Measurements from ENCODE around the gene TTLL5. TPM values are rescaled to one million over a fixed set of nuclear protein-coding genes. Genes with fewer than 3 reads are reported as not detected.
A peak's percentile ranks its signal among the peaks of the same experiment; 100 is the strongest.

TTLL5 gene
- total RNA-seq, 1 experiment from 2014 or later, result 35.7 TPM

GRCh38 chr14:76002383-76002782, 341.3 kb downstream of the TTLL5 start:
- WGBS (ENCODE audit: extremely low coverage, insufficient read length, low lambda C conversion rate), result no CpG with 5 or more reads among the region's 1 CpG
- no peak for DNase-seq

More at GRCh38 chr14:76002383-76002782, 341.3 kb downstream of the TTLL5 start:
- Histone ChIP-seq H3K56ac (ENCODE audit: insufficient read length, low read depth, low read length) (no peak overlapping the region), H3K4me2 (ENCODE audit: insufficient read depth, insufficient read length, low read length) (no peak overlapping the region), H2AFZ (ENCODE audit: low read length) (no peak overlapping the region), H3K4ac (ENCODE audit: low read depth, low read length) (no peak overlapping the region), H2BK120ac (ENCODE audit: low read depth, low read length, poor library complexity, severe bottlenecking) (no peak overlapping the region), H2BK12ac (ENCODE audit: insufficient read length, low read depth, low read length) (no peak overlapping the region), H3K4me1 (ENCODE audit: insufficient read depth, low read length) (no peaks in the 10 kb centered on the region), H3K23me2 (ENCODE audit: insufficient read length, low read depth, low read length, poor library complexity, severe bottlenecking) (no peaks in the 10 kb centered on the region), H3K27ac (ENCODE audit: insufficient read length, low read depth, low read length) (no peak overlapping the region), H4K5ac (ENCODE audit: insufficient read length, low read depth, low read length) (peak overlapping the region; percentile 53), H4K91ac (ENCODE audit: insufficient read length, low read depth, low read length) (no peak overlapping the region), H3K9me3 (ENCODE audit: control insufficient read depth, low read depth, low read length) (no peaks in the 10 kb centered on the region), H3K18ac (ENCODE audit: insufficient read length, low read depth, low read length) (no peak overlapping the region), H4K8ac (replicated peaks; ENCODE audit: insufficient read length, low read depth, low read length) (no peak overlapping the region), H3K14ac (ENCODE audit: insufficient read depth, low read length) (no peak overlapping the region), H2BK15ac (ENCODE audit: low read depth, low read length) (no peak overlapping the region), H2BK20ac (ENCODE audit: low read depth, low read length, poor library complexity, severe bottlenecking) (no peak overlapping the region), H2BK5ac (ENCODE audit: insufficient read length, low read length) (no peak overlapping the region), H3T11ph (ENCODE audit: low read length) (no peak overlapping the region), H2AK5ac (ENCODE audit: insufficient read length, low read length) (no peak overlapping the region), H3K9ac (ENCODE audit: extremely low read depth, insufficient read length, low read length) (no peak overlapping the region), H3K79me1 (ENCODE audit: insufficient read depth, low read depth, low read length, poor library complexity, severe bottlenecking) (no peaks in the 10 kb centered on the region), H3K79me2 (ENCODE audit: insufficient read depth, low read length) (no peaks in the 10 kb centered on the region), H3K23ac (ENCODE audit: insufficient read length, low read depth, low read length) (no peak overlapping the region), H3K27me3 (ENCODE audit: insufficient read depth, low read length) (no peaks in the 10 kb centered on the region), H4K20me1 (ENCODE audit: control insufficient read depth, insufficient read depth, insufficient read length) (no peaks in the 10 kb centered on the region)
- TF ChIP-seq, protein P1, sequence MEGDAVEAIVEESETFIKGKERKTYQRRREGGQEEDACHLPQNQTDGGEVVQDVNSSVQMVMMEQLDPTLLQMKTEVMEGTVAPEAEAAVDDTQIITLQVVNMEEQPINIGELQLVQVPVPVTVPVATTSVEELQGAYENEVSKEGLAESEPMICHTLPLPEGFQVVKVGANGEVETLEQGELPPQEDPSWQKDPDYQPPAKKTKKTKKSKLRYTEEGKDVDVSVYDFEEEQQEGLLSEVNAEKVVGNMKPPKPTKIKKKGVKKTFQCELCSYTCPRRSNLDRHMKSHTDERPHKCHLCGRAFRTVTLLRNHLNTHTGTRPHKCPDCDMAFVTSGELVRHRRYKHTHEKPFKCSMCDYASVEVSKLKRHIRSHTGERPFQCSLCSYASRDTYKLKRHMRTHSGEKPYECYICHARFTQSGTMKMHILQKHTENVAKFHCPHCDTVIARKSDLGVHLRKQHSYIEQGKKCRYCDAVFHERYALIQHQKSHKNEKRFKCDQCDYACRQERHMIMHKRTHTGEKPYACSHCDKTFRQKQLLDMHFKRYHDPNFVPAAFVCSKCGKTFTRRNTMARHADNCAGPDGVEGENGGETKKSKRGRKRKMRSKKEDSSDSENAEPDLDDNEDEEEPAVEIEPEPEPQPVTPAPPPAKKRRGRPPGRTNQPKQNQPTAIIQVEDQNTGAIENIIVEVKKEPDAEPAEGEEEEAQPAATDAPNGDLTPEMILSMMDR (conservative IDR thresholded peaks at IDR 0.05), result no peak
- H3K36me3 Mint-ChIP-seq (ENCODE audit: insufficient read depth in 1 of 3, low read depth in 3 of 3), result peaks cover 41 to 61% (median 60%) of the 10 kb centered on the region in 3 experiments
- no peaks in the 10 kb centered on the region for H3K27me3 Mint-ChIP-seq (ENCODE audit: low read depth)
- no peak overlapping the region for H3K4me3 Mint-ChIP-seq
- H3K4me1 Mint-ChIP-seq, result no peaks in the 10 kb centered on the region
- no peak overlapping the region; a peak in 1 of 7 replicates for H3K27ac Mint-ChIP-seq
- H3K9me3 Mint-ChIP-seq, result peaks cover 16% of the 10 kb centered on the region in 2 experiments

Other genes with a start within 250 kb of the TTLL5 start
- 22.8 and 24.7 TPM in 2 replicates for gene JDP2, start 233.2 kb upstream of the TTLL5 start, total RNA-seq (2021)
- gene BATF, start 138.8 kb upstream of the TTLL5 start, total RNA-seq (2021), result not detected in 2 replicates
- gene FLVCR2, start 82.6 kb upstream of the TTLL5 start, total RNA-seq (2021), result 6.1 and 7.1 TPM in 2 replicates
- 29.1 and 29.4 TPM in 2 replicates for gene ERG28, start 370 bp upstream of the TTLL5 start, total RNA-seq (2021)